Keratinocyte (primary cell): ENCODE measurements around the gene DENND5B. TPM values are rescaled to one million over a fixed set of nuclear protein-coding genes. Genes with fewer than 3 reads are reported as not detected.

Experiments
- DNase-seq: peaks from one replicate; pipeline ENCODE4 v3.0.0-alpha.2; 2011; ENCODE audit warnings: low read depth, missing footprints, low spot score
- FAIRE-seq: peaks from 2 replicates; lab custom pipeline; 2011; peaks lifted over from hg19 to GRCh38; lab: Jason Lieb, UNC
- H2AFZ ChIP-seq: 2 replicates; pipeline ENCODE4 v1.6.0; 2012; ENCODE audit warnings: low read length, control low read depth, inconsistent platforms; ENCODE audit not compliant: control insufficient read depth
- H3K27ac ChIP-seq: 2 replicates; pipeline ENCODE4 v1.5.1; 2011; ENCODE audit warnings: low read length; ENCODE audit not compliant: control insufficient read depth, insufficient read depth
- H3K27me3 ChIP-seq: 3 replicates; pipeline ENCODE4 v1.6.0; 2011; ENCODE audit warnings: low read length; ENCODE audit not compliant: control insufficient read depth, insufficient read depth; ENCODE audit errors: extremely low read depth
- H3K36me3 ChIP-seq, 2 experiments: 2 replicates in 1 of 2; 3 replicates in 1 of 2; pipeline ENCODE4 v1.5.1; 2011; ENCODE audit warnings: low read length in 2 of 2, mild to moderate bottlenecking in 1 of 2; ENCODE audit not compliant: control insufficient read depth in 2 of 2, insufficient read depth in 2 of 2; ENCODE audit errors: extremely low read depth in 1 of 2
- H3K4me1 ChIP-seq: 3 replicates; pipeline ENCODE4 v1.5.1; 2011; ENCODE audit warnings: low read length; ENCODE audit not compliant: control insufficient read depth, insufficient read depth; ENCODE audit errors: extremely low read depth
- H3K4me2 ChIP-seq: 3 replicates; pipeline ENCODE4 v1.6.0; 2011; ENCODE audit warnings: low read depth, low read length; ENCODE audit not compliant: control insufficient read depth, insufficient read depth; ENCODE audit errors: extremely low read depth
- H3K4me3 ChIP-seq, 3 experiments: fragments of 200-600 bp in 1 of 3; sonication (generic) in 1 of 3; 2 replicates in 2 of 3; 3 replicates in 1 of 3; pipeline ENCODE4 v1.5.1; 2011 to 2016; ENCODE audit warnings: low read length in 3 of 3, mild to moderate bottlenecking in 3 of 3, control low read depth in 2 of 3, inconsistent platforms in 1 of 3, low read depth in 1 of 3, mixed read lengths in 1 of 3, mixed run types in 1 of 3, moderate library complexity in 1 of 3; ENCODE audit not compliant: control insufficient read depth in 2 of 3, insufficient read depth in 2 of 3; ENCODE audit errors: extremely low read depth in 1 of 3
- H3K79me2 ChIP-seq: 2 replicates; pipeline ENCODE4 v1.6.0; 2012; ENCODE audit warnings: low read length; ENCODE audit not compliant: control insufficient read depth, insufficient read depth
- H3K9ac ChIP-seq: 3 replicates; pipeline ENCODE4 v1.6.0; 2011; ENCODE audit warnings: low read length; ENCODE audit not compliant: control insufficient read depth, insufficient read depth; ENCODE audit errors: extremely low read depth
- H3K9me1 ChIP-seq: 3 replicates; pipeline ENCODE4 v1.6.0; 2011; ENCODE audit warnings: low read length; ENCODE audit not compliant: control insufficient read depth, insufficient read depth; ENCODE audit errors: extremely low read depth
- H3K9me3 ChIP-seq: 2 replicates; pipeline ENCODE4 v1.5.1; 2012; ENCODE audit warnings: low read depth, low read length; ENCODE audit not compliant: control insufficient read depth
- H4K20me1 ChIP-seq: 3 replicates; pipeline ENCODE4 v1.6.0; 2011; ENCODE audit warnings: low read length; ENCODE audit not compliant: control insufficient read depth, insufficient read depth; ENCODE audit errors: extremely low read depth
- EZH2 ChIP-seq: IDR thresholded peaks from one replicate; pipeline ENCODE4 v1.6.1; 2012; ENCODE audit warnings: inconsistent platforms, mild to moderate bottlenecking, low read length, moderate library complexity
- dilution Hi-C: fragments of 300-500 bp; cut with MboI; formaldehyde crosslinking; loops from one replicate; pipeline ENCODE4 v1.7.0; 2020; ENCODE audit warnings: low sequenced_read_pairs; ENCODE audit not compliant: extremely low pct_ligation_motif_present
- polyA plus RNA-seq, 5 experiments: library from polyadenylated mRNA; depleted of rRNA in 3 of 5; stranded (reverse) in 3 of 5; stranded (forward) in 1 of 5; unstranded in 1 of 5; fragments of >200 nt; gene quantifications; 1 replicate in 1 of 5; 2 replicates in 3 of 5; 3 replicates in 1 of 5; pipeline versions ENCODE4 v1.2.1 to v1.2.3, GENCODE V29; 2011 to 2012; ENCODE audit warnings: missing spikeins in 2 of 5, low read depth in 1 of 5, low replicate concordance in 1 of 5
- TF ChIP-seq, protein P1 (sequence below), 3 experiments: IDR thresholded peaks in 1 of 3; conservative IDR thresholded peaks in 1 of 3; optimal IDR thresholded peaks in 1 of 3; 2 replicates in 2 of 3; 3 replicates in 1 of 3; pipeline versions ENCODE3 to v1.5.1; 2011; ENCODE audit warnings: low read length in 3 of 3, mild to moderate bottlenecking in 3 of 3, moderate library complexity in 2 of 3, control low read depth in 1 of 3, inconsistent platforms in 1 of 3; ENCODE audit not compliant: insufficient read depth in 2 of 3; ENCODE audit errors: extremely low read depth in 1 of 3

Gene DENND5B
- polyA plus RNA-seq, 1 donor (not counting 4 experiments of a cell fraction or from before 2014, with no cell fraction given) = 4.7 TPM

- no peak overlapping the region for H3K9ac ChIP-seq
Measured at GRCh38 chr12:31560516-31560915, 30.4 kb downstream of the DENND5B start.

GRCh38 chr12:31558521-31558920 is 32.4 kb downstream of the DENND5B start:
- no peaks in the 10 kb centered on the region for H3K9me1 ChIP-seq
- dilution Hi-C loops = no loop called here
- no peak overlapping the region for H3K4me3 ChIP-seq
- H3K9me3 ChIP-seq = no peaks in the 10 kb centered on the region
- FAIRE-seq (no peak), DNase-seq (no peak)
- no peak overlapping the region for H2AFZ ChIP-seq
- no peaks in the 10 kb centered on the region for H4K20me1 ChIP-seq
- H3K27ac ChIP-seq = no peak overlapping the region
- H3K36me3 ChIP-seq = no peaks in the 10 kb centered on the region
- H3K4me1 ChIP-seq = peaks cover 3% of the 10 kb centered on the region
- H3K79me2 ChIP-seq = no peaks in the 10 kb centered on the region
- no peak for TF ChIP-seq EZH2
- TF ChIP-seq, protein P1, sequence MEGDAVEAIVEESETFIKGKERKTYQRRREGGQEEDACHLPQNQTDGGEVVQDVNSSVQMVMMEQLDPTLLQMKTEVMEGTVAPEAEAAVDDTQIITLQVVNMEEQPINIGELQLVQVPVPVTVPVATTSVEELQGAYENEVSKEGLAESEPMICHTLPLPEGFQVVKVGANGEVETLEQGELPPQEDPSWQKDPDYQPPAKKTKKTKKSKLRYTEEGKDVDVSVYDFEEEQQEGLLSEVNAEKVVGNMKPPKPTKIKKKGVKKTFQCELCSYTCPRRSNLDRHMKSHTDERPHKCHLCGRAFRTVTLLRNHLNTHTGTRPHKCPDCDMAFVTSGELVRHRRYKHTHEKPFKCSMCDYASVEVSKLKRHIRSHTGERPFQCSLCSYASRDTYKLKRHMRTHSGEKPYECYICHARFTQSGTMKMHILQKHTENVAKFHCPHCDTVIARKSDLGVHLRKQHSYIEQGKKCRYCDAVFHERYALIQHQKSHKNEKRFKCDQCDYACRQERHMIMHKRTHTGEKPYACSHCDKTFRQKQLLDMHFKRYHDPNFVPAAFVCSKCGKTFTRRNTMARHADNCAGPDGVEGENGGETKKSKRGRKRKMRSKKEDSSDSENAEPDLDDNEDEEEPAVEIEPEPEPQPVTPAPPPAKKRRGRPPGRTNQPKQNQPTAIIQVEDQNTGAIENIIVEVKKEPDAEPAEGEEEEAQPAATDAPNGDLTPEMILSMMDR (optimal IDR thresholded peaks at IDR 0.05 in 1 of 3, IDR thresholded peaks at IDR 0.05 in 1 of 3, conservative IDR thresholded peaks at IDR 0.05 in 1 of 3; ENCODE audit: extremely low read depth in 1 of 3, insufficient read depth in 2 of 3, low read length in 3 of 3) = no peak
- H3K27me3 ChIP-seq = no peaks in the 10 kb centered on the region
- no peak overlapping the region for H3K4me2 ChIP-seq
- H3K9ac ChIP-seq = no peak overlapping the region

More at GRCh38 chr12:31560516-31560915, 30.4 kb downstream of the DENND5B start:
- H3K79me2 ChIP-seq = no peaks in the 10 kb centered on the region
- no peak overlapping the region for H3K27ac ChIP-seq
- no peaks in the 10 kb centered on the region for H3K9me1 ChIP-seq
- H3K4me1 ChIP-seq = peaks cover 3% of the 10 kb centered on the region
- no peaks in the 10 kb centered on the region for H3K9me3 ChIP-seq
- DNase-seq (no peak), FAIRE-seq (no peak)
- no peak overlapping the region for H2AFZ ChIP-seq
- H4K20me1 ChIP-seq = no peaks in the 10 kb centered on the region
- H3K27me3 ChIP-seq = no peaks in the 10 kb centered on the region
- no peak overlapping the region for H3K4me2 ChIP-seq
- no peaks in the 10 kb centered on the region for H3K36me3 ChIP-seq
- dilution Hi-C loops = no loop called here
- TF ChIP-seq, protein P1 (optimal IDR thresholded peaks at IDR 0.05 in 1 of 3, IDR thresholded peaks at IDR 0.05 in 1 of 3, conservative IDR thresholded peaks at IDR 0.05 in 1 of 3; ENCODE audit: extremely low read depth in 1 of 3, insufficient read depth in 2 of 3, low read length in 3 of 3) = no peak
- TF ChIP-seq EZH2 = no peak
- H3K4me3 ChIP-seq = no peak overlapping the region
